GM12872 (cell line): ENCODE results near the gene CCDC3.

Source experiments
- CTCF ChIP-seq: IDR thresholded peaks from 3 replicates; pipeline ENCODE4 v1.5.1; 2011; ENCODE audit warnings: low read depth, mild to moderate bottlenecking, low read length, moderate library complexity; ENCODE audit not compliant: insufficient read depth

Gene CCDC3

GRCh38 chr10:12999849-13000248, 1.7 kb downstream of the CCDC3 start:
- no peak for TF ChIP-seq CTCF

- TF ChIP-seq CTCF, result no peak
These were observed 6.1 kb downstream of the CCDC3 start for GRCh38 chr10:12995425-12995861.

GRCh38 chr10:12993595-12993994, 7.9 kb downstream of the CCDC3 start:
- TF ChIP-seq CTCF, result no peak

GRCh38 chr10:12985347-12985746, 16.2 kb downstream of the CCDC3 start:
- TF ChIP-seq CTCF, result no peak

- no peak for TF ChIP-seq CTCF
These were observed 17.3 kb downstream of the CCDC3 start for GRCh38 chr10:12984165-12984747.

- TF ChIP-seq CTCF, result no peak
These were observed 19.9 kb downstream of the CCDC3 start for GRCh38 chr10:12981570-12981969.

GRCh38 chr10:12980713-12981306, 20.7 kb downstream of the CCDC3 start:
- no peak for TF ChIP-seq CTCF
